H1 (cell line): Measurements from ENCODE around the gene CAMK2D.

ENCODE experiments used
- CEBPB ChIP-seq: IDR thresholded peaks from 2 replicates; pipeline ENCODE4 v1.6.1; 2012; ENCODE audit warnings: low read depth, low read length
- CHD2 ChIP-seq: IDR thresholded peaks from 2 replicates; pipeline ENCODE4 v1.6.1; 2012; ENCODE audit warnings: low read length, improper control_type of control experiment
- CTCF ChIP-seq, 3 experiments: IDR thresholded peaks; 1 replicate in 2 of 3; 2 replicates in 1 of 3; pipeline versions ENCODE4 v1.5.1 to v1.6.1; 2011; ENCODE audit warnings: low read length in 3 of 3, mild to moderate bottlenecking in 3 of 3, inconsistent platforms in 2 of 3, low read depth in 1 of 3, moderate library complexity in 1 of 3; ENCODE audit not compliant: insufficient read depth in 1 of 3; ENCODE audit errors: control extremely low read depth in 1 of 3
- POLR2A ChIP-seq, 2 experiments: IDR thresholded peaks; 1 replicate in 1 of 2; 2 replicates in 1 of 2; pipeline ENCODE4 v1.6.1; 2011; ENCODE audit warnings: low read depth in 2 of 2, low read length in 2 of 2, mild to moderate bottlenecking in 2 of 2; ENCODE audit errors: control extremely low read depth in 1 of 2
- POLR2AphosphoS5 ChIP-seq: IDR thresholded peaks from 2 replicates; pipeline ENCODE4 v1.6.1; 2011; ENCODE audit warnings: low read depth, low read length
- RFX5 ChIP-seq: IDR thresholded peaks from 2 replicates; pipeline ENCODE4 v1.6.1; 2011; ENCODE audit warnings: low read depth, low read length, improper control_type of control experiment, borderline replicate concordance
- SIRT6 ChIP-seq: IDR thresholded peaks from one replicate; pipeline ENCODE4 v1.7.1; 2012; ENCODE audit warnings: low read length, inconsistent platforms
- TAF1 ChIP-seq: IDR thresholded peaks from 2 replicates; pipeline ENCODE4 v1.6.1; 2011; ENCODE audit warnings: mild to moderate bottlenecking, low read depth, low read length

DNA sequence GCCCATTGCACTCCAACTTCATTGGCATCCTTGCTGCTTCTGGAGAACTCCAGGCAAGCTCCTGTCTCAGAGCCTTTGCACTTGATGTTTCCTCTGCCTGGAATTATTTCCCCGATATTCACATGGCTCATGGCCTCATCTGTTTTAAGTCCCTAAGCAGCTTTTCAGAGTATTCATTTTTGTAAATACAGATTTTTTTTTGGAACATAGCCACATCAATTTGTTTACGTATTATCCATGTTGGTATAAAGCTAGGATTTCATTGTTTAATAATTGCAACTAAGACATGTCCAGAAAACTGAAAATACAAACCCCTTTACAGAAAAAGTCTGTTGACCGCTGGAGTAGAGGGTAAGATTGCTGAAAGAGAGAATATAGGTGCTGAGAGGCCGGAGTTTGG lies 142.0 kb downstream of the CAMK2D start:
- no peak for TF ChIP-seq CEBPB
- no peak for TF ChIP-seq CTCF (IDR thresholded peaks at IDR 0.05; ENCODE audit: control extremely low read depth in 1 of 3, insufficient read depth in 1 of 3, low read depth in 1 of 3, low read length in 3 of 3)
- TF ChIP-seq POLR2AphosphoS5, result no peak
- TF ChIP-seq SIRT6, result no peak
- no peak for TF ChIP-seq TAF1
- no peak for TF ChIP-seq CHD2
- no peak for TF ChIP-seq RFX5
- no peak for TF ChIP-seq POLR2A (IDR thresholded peaks at IDR 0.05; ENCODE audit: control extremely low read depth in 1 of 2, low read depth in 2 of 2, low read length in 2 of 2)
